GM06990 (cell line): Measurements from ENCODE around the gene LARGE1.

Experiments used
- DNase-seq: peaks from one replicate; pipeline ENCODE4 v3.0.0-alpha.2; 2011; ENCODE audit not compliant: insufficient read length; ENCODE audit errors: extremely low read depth
- H3K27me3 ChIP-seq: replicated peaks from 2 replicates; pipeline ENCODE4 v1.6.0; 2011; ENCODE audit warnings: low read length; ENCODE audit not compliant: control insufficient read depth, insufficient read depth
- H3K36me3 ChIP-seq: 2 replicates; pipeline ENCODE4 v1.5.1; 2011; ENCODE audit warnings: low read length; ENCODE audit not compliant: control insufficient read depth, insufficient read depth
- H3K4me3 ChIP-seq: replicated peaks from 2 replicates; pipeline ENCODE4 v1.5.1; 2011; ENCODE audit warnings: low read depth, mild to moderate bottlenecking, control low read depth, low read length
- CTCF ChIP-seq: IDR thresholded peaks from 2 replicates; pipeline ENCODE4 v1.5.1; 2011; ENCODE audit warnings: low read length, control low read depth, mild to moderate bottlenecking, inconsistent platforms; ENCODE audit not compliant: insufficient read depth, poor library complexity, severe bottlenecking

Gene LARGE1

GRCh38 chr22:33717694-33718396, 202.4 kb downstream of the LARGE1 start:
- Histone ChIP-seq H3K36me3 (no peaks in the 10 kb centered on the region), H3K27me3 (no peaks in the 10 kb centered on the region), H3K4me3 (no peak overlapping the region)
- DNase-seq: no peak
- TF ChIP-seq CTCF: no peak

- no peak for DNase-seq
- Histone ChIP-seq H3K27me3 (no peaks in the 10 kb centered on the region), H3K36me3 (no peaks in the 10 kb centered on the region), H3K4me3 (no peak overlapping the region)
- TF ChIP-seq CTCF: no peak
Observed at GRCh38 chr22:33715237-33715985, 204.9 kb downstream of the LARGE1 start.

- H3K27me3 ChIP-seq: no peaks in the 10 kb centered on the region
- H3K4me3 ChIP-seq: no peak overlapping the region
- TF ChIP-seq CTCF: no peak
- no peaks in the 10 kb centered on the region for H3K36me3 ChIP-seq
- DNase-seq: no peak
Observed at GRCh38 chr22:33710326-33710725, 209.9 kb downstream of the LARGE1 start.

GRCh38 chr22:33707581-33707980, 212.7 kb downstream of the LARGE1 start:
- no peak for TF ChIP-seq CTCF
- H3K27me3 ChIP-seq: no peaks in the 10 kb centered on the region
- no peak overlapping the region for H3K4me3 ChIP-seq
- no peak for DNase-seq
- no peaks in the 10 kb centered on the region for H3K36me3 ChIP-seq

GRCh38 chr22:33706100-33706499, 214.2 kb downstream of the LARGE1 start:
- Histone ChIP-seq H3K4me3 (no peak overlapping the region), H3K27me3 (no peaks in the 10 kb centered on the region), H3K36me3 (no peaks in the 10 kb centered on the region)
- DNase-seq: no peak
- no peak for TF ChIP-seq CTCF

GRCh38 chr22:33699176-33699575, 221.1 kb downstream of the LARGE1 start:
- Histone ChIP-seq H3K27me3 (no peaks in the 10 kb centered on the region), H3K4me3 (no peak overlapping the region), H3K36me3 (no peaks in the 10 kb centered on the region)
- no peak for DNase-seq
- TF ChIP-seq CTCF: no peak
